CD14-positive monocyte (primary cell): ENCODE results near the gene FSTL1. TPM values are rescaled to one million over a fixed set of nuclear protein-coding genes. Genes with fewer than 3 reads are reported as not detected.

Source experiments
- DNase-seq, 3 donors: peaks; one replicate each; pipeline ENCODE4 v3.0.0-alpha.2; 2011 to 2022
- H2AFZ ChIP-seq: 2 replicates; pipeline ENCODE4 v1.6.0; 2012; ENCODE audit warnings: mild to moderate bottlenecking, low read depth, low read length, inconsistent platforms; ENCODE audit not compliant: insufficient read depth, poor library complexity, severe bottlenecking
- H3K27ac ChIP-seq, 2 donors: 1 replicate in 1 of 2; 2 replicates in 1 of 2; pipeline ENCODE4 v1.5.1; 2012 to 2013; ENCODE audit warnings: low read length in 2 of 2, control low read depth in 1 of 2, inconsistent platforms in 1 of 2, low read depth in 1 of 2, mild to moderate bottlenecking in 1 of 2
- H3K27me3 ChIP-seq, 2 donors: one replicate each; pipeline versions ENCODE4 v1.6.0 to v1.6.1; 2011 to 2013; ENCODE audit warnings: low read length in 2 of 2; ENCODE audit not compliant: control insufficient read depth in 2 of 2, insufficient read depth in 2 of 2
- H3K36me3 ChIP-seq, 2 donors: replicated peaks in 1 of 2; 1 replicate in 1 of 2; 2 replicates in 1 of 2; pipeline versions ENCODE4 v1.5.1 to v1.6.1; 2012 to 2013; ENCODE audit warnings: low read length in 2 of 2, control low read depth in 1 of 2, inconsistent platforms in 1 of 2, mild to moderate bottlenecking in 1 of 2; ENCODE audit not compliant: insufficient read depth in 2 of 2, control insufficient read depth in 1 of 2
- H3K4me1 ChIP-seq, 2 donors: 1 replicate in 1 of 2; 2 replicates in 1 of 2; pipeline versions ENCODE4 v1.5.1 to v1.6.1; 2012 to 2013; ENCODE audit warnings: low read length in 2 of 2, control low read depth in 1 of 2, inconsistent platforms in 1 of 2, mild to moderate bottlenecking in 1 of 2, moderate library complexity in 1 of 2; ENCODE audit not compliant: insufficient read depth in 2 of 2, control insufficient read depth in 1 of 2
- H3K4me2 ChIP-seq: replicated peaks from 2 replicates; pipeline ENCODE3; 2012; ENCODE audit warnings: low read length, moderate library complexity, mild to moderate bottlenecking; ENCODE audit not compliant: poor library complexity, severe bottlenecking; ENCODE audit errors: extremely low read depth
- H3K4me3 ChIP-seq, 3 experiments: fragments of 200-600 bp in 1 of 3; sonication (generic) in 1 of 3; replicated peaks in 1 of 3; 1 replicate in 2 of 3; 2 replicates in 1 of 3; pipeline ENCODE4 v1.5.1; 2011 to 2013; ENCODE audit warnings: low read length in 3 of 3, mild to moderate bottlenecking in 3 of 3, control low read depth in 2 of 3, low read depth in 2 of 3, inconsistent platforms in 1 of 3, moderate library complexity in 1 of 3
- H3K79me2 ChIP-seq: 2 replicates; pipeline ENCODE4 v1.6.0; 2012; ENCODE audit warnings: mild to moderate bottlenecking, control low read depth, inconsistent platforms, low read length, moderate library complexity; ENCODE audit not compliant: insufficient read depth
- H3K9ac ChIP-seq: 2 replicates; pipeline ENCODE4 v1.6.0; 2017; ENCODE audit warnings: low read length, mild to moderate bottlenecking; ENCODE audit not compliant: insufficient read depth, poor library complexity, severe bottlenecking
- H3K9me3 ChIP-seq, 2 donors: replicated peaks in 1 of 2; 1 replicate in 1 of 2; 2 replicates in 1 of 2; pipeline versions ENCODE4 v1.5.1 to v1.6.1; 2012 to 2013; ENCODE audit warnings: low read length in 2 of 2, control low read depth in 1 of 2; ENCODE audit not compliant: control insufficient read depth in 1 of 2, insufficient read depth in 1 of 2
- H4K20me1 ChIP-seq: 2 replicates; pipeline ENCODE4 v1.6.0; 2012; ENCODE audit warnings: mild to moderate bottlenecking, low read length, control low read depth, moderate library complexity; ENCODE audit not compliant: insufficient read depth
- H3K27ac Mint-ChIP-seq, 7 donors: one replicate each; pipeline ENCODE4 v1.8.0; 2020; ENCODE audit warnings: mild to moderate bottlenecking in 7 of 7, mixed read lengths in 7 of 7, moderate library complexity in 6 of 7, inconsistent platforms in 2 of 7
- H3K27me3 Mint-ChIP-seq, 3 donors: one replicate each; pipeline ENCODE4 v1.8.0; 2021 to 2022; ENCODE audit warnings: low read depth in 3 of 3, mild to moderate bottlenecking in 3 of 3, mixed read lengths in 3 of 3, moderate library complexity in 3 of 3, inconsistent platforms in 1 of 3
- H3K36me3 Mint-ChIP-seq, 2 donors: one replicate each; pipeline ENCODE4 v1.8.0; 2020; ENCODE audit warnings: mixed read lengths in 2 of 2, inconsistent platforms in 1 of 2, mild to moderate bottlenecking in 1 of 2
- H3K4me1 Mint-ChIP-seq: one replicate; pipeline ENCODE4 v1.8.0; 2020; ENCODE audit warnings: mild to moderate bottlenecking, mixed read lengths
- H3K4me3 Mint-ChIP-seq, 2 donors: one replicate each; pipeline ENCODE4 v1.8.0; 2020; ENCODE audit warnings: mild to moderate bottlenecking in 2 of 2, mixed read lengths in 2 of 2, moderate library complexity in 1 of 2
- H3K9me3 Mint-ChIP-seq, 7 donors: one replicate each; pipeline ENCODE4 v1.8.0; 2020 to 2022; ENCODE audit warnings: mixed read lengths in 7 of 7, mild to moderate bottlenecking in 6 of 7, moderate library complexity in 6 of 7, inconsistent platforms in 2 of 7
- CTCF ChIP-seq: fragments of 200-600 bp; IDR thresholded peaks from one replicate; pipeline ENCODE4 v1.8.0; 2022; ENCODE audit warnings: antibody characterized with exemption, mild to moderate bottlenecking
- WGBS: methylation state at CpG from one replicate; pipeline ENCODE4 v1.1.5; 2013; ENCODE audit warnings: missing lambda C conversion rate; ENCODE audit not compliant: insufficient coverage; 5-methylcytosine and 5-hydroxymethylcytosine counted together
- intact Hi-C, 2 donors: fragments of 100-400 bp; cut with micrococcal nuclease; formaldehyde crosslinking; loops; one replicate each; pipeline versions ENCODE4 v1.15.0 to v1.15.1; 2023
- polyA plus RNA-seq, 3 donors: library from polyadenylated mRNA; depleted of rRNA in 1 of 3; unstranded in 2 of 3; stranded (reverse) in 1 of 3; fragments of 300-500 nt in 2 of 3; fragments of >200 nt in 1 of 3; fragmentation: Illumina TruSeq in 2 of 3; gene quantifications; 1 replicate in 2 of 3; 2 replicates in 1 of 3; pipeline ENCODE4 v1.2.3, GENCODE V29; 2012 to 2021

The FSTL1 gene
- polyA plus RNA-seq, 3 donors: 0.13 to 0.44 (median 0.29) TPM

- intact Hi-C loops: no loop called here
- Histone ChIP-seq H2AFZ (no peak overlapping the region), H4K20me1 (no peaks in the 10 kb centered on the region), H3K9me3 (no peaks in the 10 kb centered on the region), H3K27me3 (no peaks in the 10 kb centered on the region), H3K9ac (no peak overlapping the region), H3K27ac (no peak overlapping the region), H3K4me1 (no peaks in the 10 kb centered on the region), H3K4me2 (no peak overlapping the region), H3K79me2 (no peaks in the 10 kb centered on the region), H3K36me3 (no peaks in the 10 kb centered on the region), H3K4me3 (no peak overlapping the region)
- H3K4me3 Mint-ChIP-seq: no peak overlapping the region
- no peak overlapping the region for H3K27ac Mint-ChIP-seq
- H3K9me3 Mint-ChIP-seq: peaks cover 0 to 9% (median 0%) of the 10 kb centered on the region in 7 donors
- DNase-seq: no peak
- H3K4me1 Mint-ChIP-seq: no peaks in the 10 kb centered on the region
- TF ChIP-seq CTCF: no peak
- H3K36me3 Mint-ChIP-seq: no peaks in the 10 kb centered on the region
- H3K27me3 Mint-ChIP-seq: no peaks in the 10 kb centered on the region
- 80% methylated on average over 1 of the region's 4 CpGs for whole genome bisulfite sequencing
These were observed 19.1 kb upstream of the FSTL1 start for GRCh38 chr3:120469882-120470301.

- Histone ChIP-seq H2AFZ (no peak overlapping the region), H3K4me2 (no peak overlapping the region), H3K9me3 (no peaks in the 10 kb centered on the region), H3K27me3 (no peaks in the 10 kb centered on the region), H3K4me1 (no peaks in the 10 kb centered on the region), H4K20me1 (no peaks in the 10 kb centered on the region), H3K4me3 (no peak overlapping the region), H3K27ac (no peak overlapping the region), H3K79me2 (no peaks in the 10 kb centered on the region), H3K36me3 (no peaks in the 10 kb centered on the region), H3K9ac (no peak overlapping the region)
- no peaks in the 10 kb centered on the region for H3K4me1 Mint-ChIP-seq
- intact Hi-C loops: no loop called here
- peaks cover 0 to 9% (median 0%) of the 10 kb centered on the region in 7 donors for H3K9me3 Mint-ChIP-seq
- H3K4me3 Mint-ChIP-seq: no peak overlapping the region
- no peaks in the 10 kb centered on the region for H3K36me3 Mint-ChIP-seq
- 100% methylated on average over 2 of the region's 3 CpGs for WGBS
- DNase-seq: no peak
- H3K27ac Mint-ChIP-seq: no peak overlapping the region
- no peak for TF ChIP-seq CTCF
- no peaks in the 10 kb centered on the region for H3K27me3 Mint-ChIP-seq
These were observed 18.6 kb upstream of the FSTL1 start for GRCh38 chr3:120469440-120469839.
